Upper lobe of right lung (tissue), 1 donor: ENCODE data around the gene AHI1. TPM values are rescaled to one million over a fixed set of nuclear protein-coding genes. Genes with fewer than 3 reads are reported as not detected.

Experiments used
- ATAC-seq: fragments of 200-7000 bp; cut with Tn5 transposase; one replicate; pipeline ENCODE4 v1.9.1; 2020; ENCODE audit warnings: mild to moderate bottlenecking, moderate library complexity
- DNase-seq: peaks from one replicate; pipeline ENCODE4 v3.0.0-alpha.2; 2020
- H3K27ac ChIP-seq: fragments of 200-600 bp; one replicate; pipeline ENCODE4 v1.8.0; 2022
- H3K27me3 ChIP-seq: fragments of 200-600 bp; one replicate; pipeline ENCODE4 v1.8.0; 2022; ENCODE audit warnings: mild to moderate bottlenecking
- H3K36me3 ChIP-seq: fragments of 200-600 bp; one replicate; pipeline ENCODE4 v1.8.0; 2022
- H3K4me1 ChIP-seq: fragments of 200-600 bp; one replicate; pipeline ENCODE4 v1.8.0; 2022
- H3K4me3 ChIP-seq: fragments of 200-600 bp; one replicate; pipeline ENCODE4 v1.8.0; 2022; ENCODE audit warnings: mild to moderate bottlenecking
- H3K9me3 ChIP-seq: fragments of 200-600 bp; one replicate; pipeline ENCODE4 v1.8.0; 2022
- intact Hi-C: fragments of 100-400 bp; cut with DNase I; formaldehyde crosslinking; loops from one replicate; pipeline ENCODE4 v1.11.0; 2022
- total RNA-seq: library from RNA; stranded (reverse); fragmentation: NEBNext Ultra II Directional; extraction: Animal tissue kit (Norgen Biotek cat#: 25700); gene quantifications from one replicate; pipeline ENCODE4 v1.2.1, GENCODE V29; 2021
- TF ChIP-seq, protein P1 (sequence below): fragments of 200-600 bp; IDR thresholded peaks from one replicate; pipeline ENCODE4 v1.8.0; 2022; ENCODE audit warnings: antibody characterized with exemption
- donor health status: DM: no; HTN: yes; CAD: no; lungs with severe emphysema.

The AHI1 gene
- total RNA-seq, 1 donor from 2014 or later: 33.4 TPM

DNA sequence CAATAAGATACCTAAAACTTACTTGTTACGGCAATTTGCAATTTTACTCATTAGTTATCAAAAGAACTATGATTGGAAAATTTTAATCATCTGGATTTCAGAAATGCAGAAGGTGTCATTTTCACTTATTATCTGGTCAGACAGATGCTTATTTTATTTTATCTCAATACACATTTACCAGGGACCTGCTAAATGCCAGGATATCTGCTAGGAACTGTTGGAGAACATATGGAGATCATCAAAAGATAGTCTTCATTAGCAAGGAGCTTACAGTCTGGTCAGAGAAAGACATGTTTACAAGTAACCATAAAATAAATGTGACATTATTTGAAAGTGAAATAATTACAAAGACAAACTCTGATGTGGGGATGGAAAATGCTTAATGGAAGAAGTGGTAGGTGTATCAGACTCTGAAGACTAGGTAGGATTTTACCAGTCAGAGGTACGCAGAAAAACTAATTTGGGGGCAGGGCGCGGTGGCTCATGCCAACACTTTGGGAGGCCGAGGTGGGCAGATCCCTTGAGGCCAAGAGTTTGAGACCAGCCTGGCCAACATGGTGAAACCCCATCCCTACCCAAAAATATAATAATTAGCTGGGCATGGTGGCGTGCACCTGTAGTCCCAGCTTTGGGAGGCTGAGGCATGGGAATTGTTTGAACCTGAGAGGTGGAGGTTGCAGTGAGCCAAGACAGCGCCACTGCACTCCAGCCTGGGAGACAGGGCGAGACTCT lies 178.6 kb downstream of the AHI1 start:
- Histone ChIP-seq H3K9me3 (no peaks in the 10 kb centered on the region), H3K36me3 (no peaks in the 10 kb centered on the region), H3K27me3 (no peaks in the 10 kb centered on the region), H3K27ac (no peak overlapping the region), H3K4me3 (no peak overlapping the region), H3K4me1 (no peaks in the 10 kb centered on the region)
- DNase-seq (no peak), ATAC-seq (no peak)
- TF ChIP-seq, protein P1, sequence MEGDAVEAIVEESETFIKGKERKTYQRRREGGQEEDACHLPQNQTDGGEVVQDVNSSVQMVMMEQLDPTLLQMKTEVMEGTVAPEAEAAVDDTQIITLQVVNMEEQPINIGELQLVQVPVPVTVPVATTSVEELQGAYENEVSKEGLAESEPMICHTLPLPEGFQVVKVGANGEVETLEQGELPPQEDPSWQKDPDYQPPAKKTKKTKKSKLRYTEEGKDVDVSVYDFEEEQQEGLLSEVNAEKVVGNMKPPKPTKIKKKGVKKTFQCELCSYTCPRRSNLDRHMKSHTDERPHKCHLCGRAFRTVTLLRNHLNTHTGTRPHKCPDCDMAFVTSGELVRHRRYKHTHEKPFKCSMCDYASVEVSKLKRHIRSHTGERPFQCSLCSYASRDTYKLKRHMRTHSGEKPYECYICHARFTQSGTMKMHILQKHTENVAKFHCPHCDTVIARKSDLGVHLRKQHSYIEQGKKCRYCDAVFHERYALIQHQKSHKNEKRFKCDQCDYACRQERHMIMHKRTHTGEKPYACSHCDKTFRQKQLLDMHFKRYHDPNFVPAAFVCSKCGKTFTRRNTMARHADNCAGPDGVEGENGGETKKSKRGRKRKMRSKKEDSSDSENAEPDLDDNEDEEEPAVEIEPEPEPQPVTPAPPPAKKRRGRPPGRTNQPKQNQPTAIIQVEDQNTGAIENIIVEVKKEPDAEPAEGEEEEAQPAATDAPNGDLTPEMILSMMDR: no peak
- intact Hi-C loops: no loop called here

DNA sequence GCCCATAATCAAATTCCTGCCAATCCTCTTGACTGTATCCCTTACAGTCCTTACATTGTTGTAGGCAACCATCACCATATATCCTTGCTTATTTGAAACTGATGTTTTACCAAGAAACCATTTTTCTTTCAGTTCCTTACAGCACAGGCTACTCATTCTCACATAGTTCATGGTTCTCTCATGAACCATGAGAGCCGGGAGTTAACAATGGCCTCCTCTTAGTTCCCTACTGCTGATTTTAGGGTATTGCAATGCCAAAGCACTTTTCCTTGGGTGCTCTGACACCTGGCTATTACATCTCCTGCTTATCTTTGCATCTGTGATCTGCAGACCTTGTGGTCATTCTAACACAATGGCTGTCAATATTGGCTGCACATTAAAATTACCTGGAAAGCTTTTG lies 183.0 kb downstream of the AHI1 start:
- Histone ChIP-seq H3K9me3 (no peaks in the 10 kb centered on the region), H3K4me1 (no peaks in the 10 kb centered on the region), H3K27me3 (no peaks in the 10 kb centered on the region), H3K36me3 (no peaks in the 10 kb centered on the region), H3K4me3 (no peak overlapping the region), H3K27ac (no peak overlapping the region)
- DNase-seq: no peak
- TF ChIP-seq, protein P1: no peak
- ATAC-seq: no peak
- intact Hi-C loops: no loop called here

DNA sequence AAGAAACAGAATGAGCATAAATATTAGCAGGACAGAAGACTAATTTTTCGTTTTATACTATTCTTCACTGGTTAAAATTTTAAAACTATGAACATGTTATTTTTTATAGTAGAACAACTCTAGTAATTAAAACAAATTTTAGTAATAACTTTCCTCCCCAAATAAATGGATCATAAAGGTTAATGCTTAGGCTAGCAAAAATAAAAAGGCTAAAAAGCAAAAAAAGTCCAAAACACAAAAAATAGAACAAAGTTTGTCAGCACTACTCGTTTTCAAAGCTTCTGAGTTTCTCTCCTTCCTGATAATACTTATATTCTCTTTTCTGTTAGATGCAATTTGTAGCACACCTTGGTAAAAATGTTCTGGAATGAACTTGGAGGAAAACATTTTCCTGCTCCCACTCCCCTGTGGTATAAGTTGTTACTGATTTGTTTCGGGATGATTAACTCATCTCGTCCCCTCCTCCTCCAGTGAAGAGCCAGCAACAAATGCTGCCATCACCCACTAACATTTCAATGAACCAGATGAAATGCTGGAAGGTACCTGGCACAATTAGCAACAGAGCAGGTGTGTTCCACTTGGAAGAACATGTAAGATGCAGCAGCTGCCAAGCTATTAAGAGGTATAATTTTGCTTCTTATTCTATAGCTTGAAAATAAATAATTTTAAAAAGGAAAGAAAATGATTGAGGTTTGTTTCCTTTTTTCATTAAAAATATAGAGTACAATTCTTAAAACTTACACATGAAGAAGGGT lies 185.9 kb downstream of the AHI1 start:
- ATAC-seq (no peak), DNase-seq (no peak)
- Histone ChIP-seq H3K9me3 (no peaks in the 10 kb centered on the region), H3K27ac (no peak overlapping the region), H3K27me3 (no peaks in the 10 kb centered on the region), H3K36me3 (no peaks in the 10 kb centered on the region), H3K4me3 (no peak overlapping the region), H3K4me1 (no peaks in the 10 kb centered on the region)
- TF ChIP-seq, protein P1: no peak
- intact Hi-C loops: no loop called here

DNA sequence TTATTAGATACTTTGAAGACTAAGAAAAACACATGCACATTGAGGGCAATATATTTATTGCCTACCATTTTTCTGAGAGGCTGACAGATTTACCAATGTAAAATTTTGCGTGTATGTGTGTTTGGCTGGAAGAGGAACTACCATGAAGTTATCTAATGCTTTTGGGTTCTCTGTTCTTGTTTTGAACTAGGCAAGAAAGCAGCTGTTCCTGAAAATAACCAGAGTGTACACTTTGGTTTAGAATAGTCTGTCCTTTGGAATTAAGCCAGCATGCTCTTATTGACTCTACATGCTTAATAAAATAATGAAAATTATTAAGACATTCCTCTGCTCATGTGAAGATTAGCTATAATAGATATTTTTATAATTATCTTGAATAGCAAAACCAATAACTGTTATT lies 187.2 kb downstream of the AHI1 start:
- TF ChIP-seq, protein P1: no peak
- Histone ChIP-seq H3K4me1 (no peaks in the 10 kb centered on the region), H3K36me3 (no peaks in the 10 kb centered on the region), H3K27me3 (no peaks in the 10 kb centered on the region), H3K9me3 (no peaks in the 10 kb centered on the region), H3K27ac (no peak overlapping the region), H3K4me3 (no peak overlapping the region)
- DNase-seq (no peak), ATAC-seq (peak; percentile 56)
- intact Hi-C loops: no loop called here

DNA sequence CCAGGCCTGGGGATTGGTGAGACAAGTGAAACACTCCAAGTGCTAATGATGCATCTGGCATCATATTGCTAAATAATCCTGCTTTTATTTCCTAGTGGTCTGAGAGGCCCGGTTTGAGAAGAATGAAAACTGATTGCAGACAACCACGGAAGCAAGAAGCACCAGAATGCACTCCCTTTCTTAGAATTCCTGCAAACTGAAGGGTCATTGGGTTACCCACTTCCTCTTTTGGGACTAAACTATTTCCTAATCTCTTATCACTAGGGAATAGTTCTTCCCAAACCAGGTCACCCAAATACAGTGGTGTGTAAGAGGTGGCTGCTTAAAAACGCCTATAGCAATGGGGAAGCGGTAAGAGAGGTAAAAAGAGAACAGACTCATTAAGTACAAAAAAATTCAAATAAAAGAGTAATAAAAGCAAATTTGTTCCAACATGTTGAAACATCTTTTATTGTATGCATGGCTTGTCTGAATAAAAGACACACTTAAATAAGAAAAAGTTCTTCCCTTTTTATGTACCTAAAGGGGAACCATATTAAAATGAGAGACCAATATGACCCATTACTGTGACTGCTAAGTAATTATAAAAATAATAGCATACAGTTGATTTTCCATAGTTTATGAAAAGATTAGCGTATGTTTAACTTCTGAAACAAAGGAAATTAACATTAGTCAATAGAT lies 190.7 kb downstream of the AHI1 start:
- ATAC-seq (peak; percentile 84), DNase-seq (no peak)
- Histone ChIP-seq H3K4me1 (no peaks in the 10 kb centered on the region), H3K9me3 (no peaks in the 10 kb centered on the region), H3K27ac (peak overlapping the region; percentile 2), H3K36me3 (no peaks in the 10 kb centered on the region), H3K27me3 (no peaks in the 10 kb centered on the region), H3K4me3 (no peak overlapping the region)
- TF ChIP-seq, protein P1: no peak
- intact Hi-C loops: no loop called here
